Measurements from ENCODE around the gene CATSPERD. TPM values are rescaled to one million over a fixed set of nuclear protein-coding genes. Genes with fewer than 3 reads are reported as not detected.

The CATSPERD gene
- total and polyA plus RNA-seq, 2 of the 4 experiments (the other 2 are of a cell fraction) = not detected

DNA sequence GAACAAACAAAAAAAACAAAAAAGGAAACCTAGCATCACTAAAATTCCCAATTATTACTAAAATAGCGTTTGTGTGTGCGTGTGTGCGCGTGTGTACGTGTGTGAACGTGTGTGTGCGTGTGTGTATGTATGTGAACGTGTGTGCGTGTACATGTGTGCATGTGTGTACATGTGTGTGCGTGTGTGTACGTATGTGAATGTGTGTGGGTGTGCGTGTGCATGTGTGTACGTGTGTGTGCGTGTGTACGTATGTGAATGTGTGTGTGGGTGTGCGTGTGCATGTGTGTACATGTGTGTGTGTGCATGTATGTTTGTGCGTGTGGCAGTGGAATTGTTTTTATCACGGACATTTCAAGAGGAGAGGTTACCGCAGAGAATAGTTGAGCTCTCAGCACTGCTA, 21.6 kb downstream of the CATSPERD start:
- no peak for ATAC-seq (ENCODE audit: low read depth)
- no peak overlapping the region for H3K9ac ChIP-seq (ENCODE audit: low read depth, low read length)
- H3K14ac ChIP-seq (replicated peaks; ENCODE audit: low read depth, low read length) = no peak overlapping the region
- no peak overlapping the region for H4K5ac ChIP-seq (ENCODE audit: low read depth, low read length)
- no peak overlapping the region for H2BK120ac ChIP-seq (ENCODE audit: low read depth, low read length)
- no peaks in the 10 kb centered on the region for H3K79me1 ChIP-seq (ENCODE audit: low read depth in 1 of 2, low read length in 2 of 2)
- no peak overlapping the region for H3K23ac ChIP-seq (ENCODE audit: low read depth, low read length)
- H4K91ac ChIP-seq (ENCODE audit: insufficient read depth, low read depth, low read length) = no peak overlapping the region
- ChIA-PET POLR2A (ENCODE audit: unreplicated experiment) (no interaction called here), CTCF (no interaction called here)
- no peak overlapping the region for H3K4me2 ChIP-seq (ENCODE audit: low read depth, low read length)
- no peaks in the 10 kb centered on the region for H3K4me1 ChIP-seq (ENCODE audit: control insufficient read depth, insufficient read depth, low read length)
- BruUV-seq (replicated peaks) = no TSS peak
- no peaks in the 10 kb centered on the region for H3K36me3 ChIP-seq (ENCODE audit: control insufficient read depth, insufficient read depth, low read length)
- H2BK15ac ChIP-seq (ENCODE audit: low read depth, low read length) = no peak overlapping the region
- dilution Hi-C loops (cut with HindIII; ENCODE audit: low sequenced_read_pairs, unreplicated experiment) = no loop called here
- no peak overlapping the region for H3K18ac ChIP-seq (ENCODE audit: low read depth, low read length)
- H2AFZ ChIP-seq (replicated peaks; ENCODE audit: low read length, poor library complexity) = no peak overlapping the region
- H4K20me1 ChIP-seq (ENCODE audit: insufficient read depth, low read length) = no peaks in the 10 kb centered on the region
- H3K27ac ChIP-seq (ENCODE audit: insufficient read depth, low read length) = no peak overlapping the region
- H3K4me3 ChIP-seq (ENCODE audit: insufficient read depth, low read depth, low read length) = no peak overlapping the region
- H3K4ac ChIP-seq (ENCODE audit: low read depth, low read length) = no peak overlapping the region
- WGBS, 2 experiments (ENCODE audit: extremely low coverage in 2 of 2, insufficient read length in 1 of 2) = 86 to 100% methylated on average over 5 to 16 of the region's 19 CpGs
- no peaks in the 10 kb centered on the region for H3K9me3 ChIP-seq (ENCODE audit: control insufficient read depth, insufficient read depth, low read length)
- intact Hi-C loops (cut with micrococcal nuclease) = no loop called here
- no peak for TF ChIP-seq NFE2L2 (IDR thresholded peaks at IDR 0.05; ENCODE audit: low read depth, low read length)
- in situ Hi-C loops (cut with MboI; ENCODE audit: low sequenced_read_pairs) = no loop called here
- H4K8ac ChIP-seq (ENCODE audit: low read depth in 2 of 2, low read length in 2 of 2) = no peak overlapping the region
- peaks cover 7% of the 10 kb centered on the region; the same call in 1 of the 2 replicates for H3K27me3 ChIP-seq (ENCODE audit: control insufficient read depth, insufficient read depth, low read length)
- no peak overlapping the region for H3K56ac ChIP-seq (ENCODE audit: extremely low read depth, insufficient read depth, low read length)
- no peak overlapping the region for H2AK5ac ChIP-seq (ENCODE audit: low read depth, low read length)
- no peak for DNase-seq
- H2BK5ac ChIP-seq (ENCODE audit: low read depth, low read length, poor library complexity, severe bottlenecking) = no peak overlapping the region
- H3K9me1 ChIP-seq (ENCODE audit: insufficient read depth, low read length) = peaks cover 3% of the 10 kb centered on the region; the same call in 1 of the 2 replicates
- no peak overlapping the region for H2BK20ac ChIP-seq (ENCODE audit: low read depth, low read length)
- no peak overlapping the region for H2AK9ac ChIP-seq (replicated peaks; ENCODE audit: low read depth, low read length, poor library complexity)
